Osteoblast (primary cell): Measurements from ENCODE around the gene TTLL12. TPM values are rescaled to one million over a fixed set of nuclear protein-coding genes. Genes with fewer than 3 reads are reported as not detected.

ENCODE experiments used
- DNase-seq: peaks from one replicate; pipeline ENCODE4 v3.0.0; 2011; ENCODE audit warnings: low spot score, mixed read lengths; ENCODE audit not compliant: insufficient read length; ENCODE audit errors: missing footprints
- H2AFZ ChIP-seq: 2 replicates; pipeline ENCODE4 v1.6.0; 2011; ENCODE audit warnings: mild to moderate bottlenecking, low read length
- H3K27ac ChIP-seq: 2 replicates; pipeline ENCODE4 v1.5.1; 2011; ENCODE audit warnings: mild to moderate bottlenecking, low read depth, low read length, moderate library complexity
- H3K27me3 ChIP-seq: 2 replicates; pipeline ENCODE4 v1.6.0; 2012; ENCODE audit warnings: mild to moderate bottlenecking, control low read depth, inconsistent platforms, low read length, moderate library complexity; ENCODE audit not compliant: insufficient read depth
- H3K36me3 ChIP-seq: 2 replicates; pipeline ENCODE4 v1.5.1; 2011; ENCODE audit warnings: mild to moderate bottlenecking, low read length, control low read depth, moderate library complexity; ENCODE audit not compliant: insufficient read depth
- H3K4me1 ChIP-seq: 2 replicates; pipeline ENCODE4 v1.5.1; 2011; ENCODE audit warnings: mild to moderate bottlenecking, low read length, control low read depth, moderate library complexity; ENCODE audit not compliant: insufficient read depth
- H3K4me2 ChIP-seq: 2 replicates; pipeline ENCODE4 v1.6.0; 2011; ENCODE audit warnings: mild to moderate bottlenecking, low read length; ENCODE audit not compliant: insufficient read depth
- H3K4me3 ChIP-seq: fragments of 200-600 bp; sonication (generic); 3 replicates; pipeline ENCODE4 v1.5.1; 2012; ENCODE audit warnings: mild to moderate bottlenecking, low read length, inconsistent platforms; ENCODE audit not compliant: insufficient read depth
- H3K79me2 ChIP-seq: 2 replicates; pipeline ENCODE4 v1.6.0; 2012; ENCODE audit warnings: mild to moderate bottlenecking, low read length, control low read depth, inconsistent platforms; ENCODE audit not compliant: insufficient read depth
- H3K9me3 ChIP-seq: 2 replicates; pipeline ENCODE4 v1.5.1; 2011; ENCODE audit warnings: low read depth, low read length, control low read depth
- H4K20me1 ChIP-seq: 2 replicates; pipeline ENCODE4 v1.6.0; 2012; ENCODE audit warnings: mild to moderate bottlenecking, low read length, control low read depth; ENCODE audit not compliant: insufficient read depth
- CTCF ChIP-seq: IDR thresholded peaks from 2 replicates; pipeline ENCODE4 v1.5.1; 2011; ENCODE audit warnings: mild to moderate bottlenecking, low read depth, low read length, moderate library complexity; ENCODE audit errors: extremely low read depth
- total RNA-seq: library from RNA; depleted of rRNA; stranded (reverse); fragments of >200 nt; gene quantifications from 2 replicates; pipeline ENCODE4 v1.2.3, GENCODE V29; 2012

TTLL12 gene
- total RNA-seq, 1 donor, result 29.0 TPM

DNA sequence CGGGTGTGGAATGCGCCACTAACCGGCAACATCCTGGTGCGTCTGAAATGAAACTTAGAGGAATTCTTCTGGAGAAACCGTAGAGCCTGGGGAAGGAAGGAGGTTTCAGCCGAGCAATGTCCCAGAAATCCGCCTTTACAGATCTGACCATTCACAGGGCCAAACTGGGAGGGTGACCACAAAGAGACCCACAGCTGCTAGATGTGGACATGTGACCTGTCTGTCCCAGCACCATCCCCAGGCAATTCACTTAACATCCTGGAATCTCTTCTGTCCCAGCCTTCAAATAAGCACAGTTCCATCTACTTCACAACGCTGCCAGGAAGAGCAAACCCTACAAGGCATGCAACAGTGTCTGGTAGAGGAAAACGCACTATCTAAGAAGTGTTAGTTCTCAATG lies 53.5 kb downstream of the TTLL12 start:
- H4K20me1 ChIP-seq, result no peaks in the 10 kb centered on the region
- no peak overlapping the region for H3K27ac ChIP-seq
- peak; percentile 66 for DNase-seq
- H3K79me2 ChIP-seq, result no peaks in the 10 kb centered on the region
- H2AFZ ChIP-seq, result no peak overlapping the region
- no peak overlapping the region for H3K4me3 ChIP-seq
- no peaks in the 10 kb centered on the region for H3K9me3 ChIP-seq
- no peaks in the 10 kb centered on the region for H3K4me1 ChIP-seq
- H3K4me2 ChIP-seq, result no peak overlapping the region
- TF ChIP-seq CTCF, result no peak
- H3K27me3 ChIP-seq, result no peaks in the 10 kb centered on the region
- H3K36me3 ChIP-seq, result peaks cover 38% of the 10 kb centered on the region

GRCh38 chr22:43131773-43132501 lies 55.0 kb downstream of the TTLL12 start:
- Histone ChIP-seq H4K20me1 (no peaks in the 10 kb centered on the region), H3K27me3 (no peaks in the 10 kb centered on the region), H3K4me1 (peaks cover 4% of the 10 kb centered on the region), H3K9me3 (no peaks in the 10 kb centered on the region), H3K27ac (no peak overlapping the region), H2AFZ (no peak overlapping the region), H3K36me3 (peaks cover 31% of the 10 kb centered on the region), H3K4me3 (no peak overlapping the region), H3K79me2 (no peaks in the 10 kb centered on the region), H3K4me2 (no peak overlapping the region)
- TF ChIP-seq CTCF, result no peak
- peak; percentile 55 for DNase-seq

GRCh38 chr22:43129426-43130425 lies 57.2 kb downstream of the TTLL12 start:
- Histone ChIP-seq H3K4me2 (no peak overlapping the region), H4K20me1 (no peaks in the 10 kb centered on the region), H3K4me3 (no peak overlapping the region), H3K36me3 (peaks cover 15% of the 10 kb centered on the region), H2AFZ (no peak overlapping the region), H3K9me3 (no peaks in the 10 kb centered on the region), H3K79me2 (no peaks in the 10 kb centered on the region), H3K4me1 (peaks cover 9% of the 10 kb centered on the region), H3K27me3 (no peaks in the 10 kb centered on the region), H3K27ac (no peak overlapping the region)
- DNase-seq, result peak; percentile 72
- TF ChIP-seq CTCF, result no peak
